Neural progenitor cell (in vitro differentiated cells): Measurements from ENCODE around the gene PM20D1. TPM values are rescaled to one million over a fixed set of nuclear protein-coding genes. Genes with fewer than 3 reads are reported as not detected.
A peak's percentile ranks its signal among the peaks of the same experiment; 100 is the strongest.

ENCODE experiments used
- DNase-seq: peaks from one replicate; pipeline ENCODE4 v3.0.0-alpha.2; 2016; ENCODE audit warnings: low spot score
- H2AFZ ChIP-seq: fragments of 200-600 bp; sonication (generic); replicated peaks from 2 replicates; pipeline ENCODE4 v1.6.1; 2016; ENCODE audit warnings: antibody characterized with exemption
- H3F3A ChIP-seq: fragments of 200-600 bp; sonication (generic); 2 replicates; pipeline ENCODE4 v1.6.1; 2016; ENCODE audit warnings: antibody characterized with exemption, low read depth
- H3K27ac ChIP-seq: fragments of 200-600 bp; sonication (generic); 2 replicates; pipeline ENCODE4 v1.5.1; 2016; ENCODE audit warnings: mild to moderate bottlenecking
- H3K27me3 ChIP-seq: fragments of 200-600 bp; sonication (generic); 2 replicates; pipeline ENCODE4 v1.6.1; 2016; ENCODE audit warnings: mild to moderate bottlenecking, moderate library complexity
- H3K36me3 ChIP-seq: fragments of 200-600 bp; sonication (generic); 2 replicates; pipeline ENCODE4 v1.5.1; 2016
- H3K4me1 ChIP-seq: fragments of 200-600 bp; sonication (generic); 2 replicates; pipeline ENCODE4 v1.6.1; 2016; ENCODE audit warnings: mixed run types
- H3K4me2 ChIP-seq: fragments of 200-600 bp; sonication (generic); 2 replicates; pipeline ENCODE4 v1.6.1; 2016
- H3K4me3 ChIP-seq: fragments of 200-600 bp; sonication (generic); 2 replicates; pipeline ENCODE4 v1.5.1; 2016
- H3K79me2 ChIP-seq: fragments of 200-600 bp; sonication (generic); 2 replicates; pipeline ENCODE4 v1.6.1; 2016; ENCODE audit warnings: low read depth
- H3K9ac ChIP-seq: fragments of 200-600 bp; sonication (generic); 2 replicates; pipeline ENCODE4 v1.6.1; 2016
- H3K9me3 ChIP-seq: fragments of 200-600 bp; sonication (generic); 2 replicates; pipeline ENCODE4 v1.5.1; 2016; ENCODE audit warnings: low read depth
- H4K20me1 ChIP-seq: fragments of 200-600 bp; sonication (generic); 2 replicates; pipeline ENCODE4 v1.6.1; 2016; ENCODE audit warnings: low read depth
- H3K27ac Mint-ChIP-seq: 3 replicates; pipeline ENCODE4 v1.8.0; 2021; ENCODE audit warnings: mixed read lengths
- H3K27me3 Mint-ChIP-seq: 2 replicates; pipeline ENCODE4 v1.8.0; 2022; ENCODE audit warnings: low read depth, mild to moderate bottlenecking, inconsistent platforms, moderate library complexity, mixed read lengths; ENCODE audit not compliant: insufficient read depth
- H3K36me3 Mint-ChIP-seq: 3 replicates; pipeline ENCODE4 v1.8.0; 2021; ENCODE audit warnings: mixed read lengths
- H3K4me1 Mint-ChIP-seq: 3 replicates; pipeline ENCODE4 v1.8.0; 2021; ENCODE audit warnings: mixed read lengths
- H3K4me3 Mint-ChIP-seq: 3 replicates; pipeline ENCODE4 v1.8.0; 2021; ENCODE audit warnings: mild to moderate bottlenecking, moderate library complexity, mixed read lengths
- H3K9me3 Mint-ChIP-seq: 3 replicates; pipeline ENCODE4 v1.8.0; 2020; ENCODE audit warnings: mixed read lengths
- CTCF ChIP-seq: fragments of 200-600 bp; sonication (generic); IDR thresholded peaks from 2 replicates; pipeline ENCODE4 v1.5.1; 2017; ENCODE audit warnings: antibody characterized with exemption, mild to moderate bottlenecking
- EZH2 ChIP-seq: fragments of 200-600 bp; sonication (generic); IDR thresholded peaks from 2 replicates; pipeline ENCODE4 v1.6.1; 2017; ENCODE audit warnings: antibody characterized with exemption, mild to moderate bottlenecking, moderate library complexity
- EZH2phosphoT487 ChIP-seq: fragments of 200-600 bp; sonication (generic); IDR thresholded peaks from 2 replicates; pipeline ENCODE4 v1.6.1; 2017; ENCODE audit warnings: antibody characterized with exemption
- total RNA-seq: library from RNA; depleted of rRNA; stranded (reverse); fragments of >200 nt; gene quantifications from 2 replicates; pipeline ENCODE4 v1.2.3, GENCODE V29; 2015; ENCODE audit warnings: low replicate concordance

Gene PM20D1
- total RNA-seq, 1 donor from 2014 or later: not detected

GRCh38 chr1:205802060-205802459 is 47.9 kb downstream of the PM20D1 start:
- Histone ChIP-seq H2AFZ (no peak overlapping the region), H3K4me1 (peaks cover 18% of the 10 kb centered on the region), H3K36me3 (no peaks in the 10 kb centered on the region), H3K4me3 (no peak overlapping the region), H4K20me1 (peaks cover 4% of the 10 kb centered on the region), H3K27me3 (no peaks in the 10 kb centered on the region), H3K9ac (no peak overlapping the region), H3F3A (no peaks in the 10 kb centered on the region), H3K79me2 (peaks cover under 1% of the 10 kb centered on the region), H3K9me3 (no peaks in the 10 kb centered on the region), H3K4me2 (no peak overlapping the region), H3K27ac (no peak overlapping the region)
- no peaks in the 10 kb centered on the region for H3K9me3 Mint-ChIP-seq
- no peak for DNase-seq
- TF ChIP-seq EZH2phosphoT487 (no peak), EZH2 (no peak), CTCF (no peak)
- H3K27ac Mint-ChIP-seq: no peak overlapping the region
- peaks cover 23% of the 10 kb centered on the region for H3K36me3 Mint-ChIP-seq
- H3K27me3 Mint-ChIP-seq: peaks cover 5% of the 10 kb centered on the region
- H3K4me3 Mint-ChIP-seq: no peak overlapping the region
- H3K4me1 Mint-ChIP-seq: peaks cover 3% of the 10 kb centered on the region

- Histone ChIP-seq H3K79me2 (no peaks in the 10 kb centered on the region), H3K27me3 (no peaks in the 10 kb centered on the region), H3K9ac (no peak overlapping the region), H4K20me1 (peaks cover 4% of the 10 kb centered on the region), H3K4me2 (no peak overlapping the region), H3K4me3 (no peak overlapping the region), H3K9me3 (no peaks in the 10 kb centered on the region), H3K36me3 (no peaks in the 10 kb centered on the region), H3K4me1 (peaks cover 18% of the 10 kb centered on the region), H2AFZ (no peak overlapping the region), H3K27ac (peak overlapping the region; percentile 20), H3F3A (no peaks in the 10 kb centered on the region)
- Mint-ChIP-seq H3K4me1 (peaks cover 3% of the 10 kb centered on the region), H3K27me3 (peaks cover 6% of the 10 kb centered on the region), H3K27ac (no peak overlapping the region), H3K36me3 (peaks cover 26% of the 10 kb centered on the region), H3K9me3 (no peaks in the 10 kb centered on the region), H3K4me3 (peak overlapping the region; percentile 64)
- DNase-seq: no peak
- TF ChIP-seq EZH2phosphoT487 (no peak), EZH2 (no peak), CTCF (no peak)
Measured at GRCh38 chr1:205800981-205801703, 48.8 kb downstream of the PM20D1 start.

- Histone ChIP-seq H3K4me3 (no peak overlapping the region), H3K9ac (no peak overlapping the region), H3K27ac (no peak overlapping the region), H3F3A (no peaks in the 10 kb centered on the region), H4K20me1 (peaks cover 4% of the 10 kb centered on the region), H3K27me3 (no peaks in the 10 kb centered on the region), H3K79me2 (no peaks in the 10 kb centered on the region), H3K4me1 (peaks cover 18% of the 10 kb centered on the region), H3K36me3 (no peaks in the 10 kb centered on the region), H2AFZ (no peak overlapping the region), H3K9me3 (no peaks in the 10 kb centered on the region), H3K4me2 (no peak overlapping the region)
- Mint-ChIP-seq H3K4me1 (peaks cover 3% of the 10 kb centered on the region), H3K27ac (no peak overlapping the region), H3K9me3 (no peaks in the 10 kb centered on the region), H3K27me3 (peaks cover 6% of the 10 kb centered on the region), H3K4me3 (no peak overlapping the region), H3K36me3 (peaks cover 26% of the 10 kb centered on the region)
- no peak for DNase-seq
- TF ChIP-seq CTCF (no peak), EZH2 (no peak), EZH2phosphoT487 (no peak)
Measured at GRCh38 chr1:205800427-205800826, 49.5 kb downstream of the PM20D1 start.
